ENCODE results near the gene NEBL.

Gene NEBL

GRCh38 chr10:20769481-20769880 is 127.6 kb downstream of the NEBL start:
- no peak for DNase-seq

GRCh38 chr10:20768843-20769242 is 128.3 kb downstream of the NEBL start:
- no peak for DNase-seq

- no peak for DNase-seq
These were observed 130.1 kb downstream of the NEBL start for GRCh38 chr10:20767028-20767427.

- DNase-seq: no peak
These were observed 132.0 kb downstream of the NEBL start for GRCh38 chr10:20765066-20765465.

- DNase-seq: no peak
These were observed 136.7 kb downstream of the NEBL start for GRCh38 chr10:20760460-20760859.

GRCh38 chr10:20748551-20748950 is 148.6 kb downstream of the NEBL start:
- DNase-seq: no peak

- DNase-seq: no peak
These were observed 149.3 kb downstream of the NEBL start for GRCh38 chr10:20747782-20748181.

- no peak for DNase-seq
These were observed 150.3 kb downstream of the NEBL start for GRCh38 chr10:20746856-20747255.

GRCh38 chr10:20745556-20746375 is 151.3 kb downstream of the NEBL start:
- DNase-seq: no peak

- no peak for DNase-seq
These were observed 152.3 kb downstream of the NEBL start for GRCh38 chr10:20744821-20745220.

- DNase-seq: no peak
These were observed 153.2 kb downstream of the NEBL start for GRCh38 chr10:20743942-20744341.

- no peak for DNase-seq
These were observed 154.2 kb downstream of the NEBL start for GRCh38 chr10:20742737-20743541.

GRCh38 chr10:20740120-20740519 is 157.0 kb downstream of the NEBL start:
- DNase-seq: no peak

- no peak for DNase-seq
These were observed 160.0 kb downstream of the NEBL start for GRCh38 chr10:20737107-20737506.

Data from activated CD4-positive, alpha-beta T cell treated with anti-CD3 and anti-CD28 coated beads, Interleukin-2, amount 50 U/mL, for 48 hours (primary cell).